Amniotic stem cell (primary cell): Measurements from ENCODE around the gene PNPLA7.
"Not testable (repeated sequence)": the region's sequence is repeated elsewhere in the genome, so short reads cannot be mapped to it uniquely, and the experiment has no call there.

Source experiments
- DNase-seq: peaks from one replicate; lab custom pipeline; 2025; lab: John Stamatoyannopoulos, UW

The PNPLA7 gene

DNA sequence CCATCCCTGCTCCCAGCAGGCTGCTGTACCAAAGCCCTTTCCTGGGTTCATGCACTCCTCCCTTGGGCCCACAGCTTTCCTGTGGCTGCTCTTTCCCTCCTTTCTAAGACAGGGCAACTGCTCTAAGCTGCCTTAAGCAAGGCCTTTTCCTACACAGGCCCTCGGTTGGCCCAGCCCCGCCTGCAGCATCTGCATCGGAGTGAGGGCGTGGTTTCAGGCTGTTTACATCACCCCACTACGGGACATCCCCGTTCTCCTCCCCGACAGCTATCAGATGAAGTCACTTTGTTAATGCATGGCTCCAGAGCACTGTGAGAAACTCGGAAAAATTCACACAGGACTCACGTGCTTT lies 25.1 kb upstream of the PNPLA7 start:
- no peak for DNase-seq

DNA sequence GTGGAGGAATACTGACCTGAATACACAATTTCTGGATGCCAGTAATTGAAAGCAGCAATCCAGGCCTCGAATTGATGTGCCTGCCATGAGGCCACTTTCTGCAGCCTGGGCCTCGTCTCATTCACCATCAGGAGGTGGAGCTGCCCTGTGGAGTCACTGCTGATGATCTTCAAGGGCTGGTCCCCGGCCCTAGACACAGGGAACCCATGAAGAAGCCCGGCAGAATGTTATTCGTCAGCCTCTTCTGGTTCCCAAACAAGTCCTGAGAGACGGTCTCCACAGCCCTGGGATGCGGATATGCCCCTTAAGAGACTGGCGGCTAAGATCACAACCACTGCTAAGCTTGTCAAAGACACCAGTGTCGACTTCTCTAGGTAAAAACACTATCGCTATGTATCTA lies 24.0 kb upstream of the PNPLA7 start:
- DNase-seq: no peak

DNA sequence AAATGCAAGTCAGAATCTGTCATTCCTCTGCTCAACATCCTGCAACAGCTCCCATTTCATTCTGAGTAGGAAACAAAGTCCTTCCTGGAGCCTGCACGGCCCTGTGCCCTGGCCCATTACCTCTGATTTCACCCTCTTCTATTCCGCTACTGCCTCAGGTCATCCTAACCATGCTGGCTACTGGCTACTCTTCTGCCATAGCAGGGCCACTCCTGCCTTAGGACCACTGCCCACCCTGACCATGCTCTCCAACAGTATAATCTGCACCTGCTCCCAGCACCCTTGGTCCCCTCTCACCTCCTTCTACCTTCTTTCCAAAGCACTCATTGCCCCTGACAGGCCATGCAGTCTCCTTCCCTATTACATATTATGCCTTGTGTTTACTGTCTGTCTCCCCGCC lies 20.4 kb upstream of the PNPLA7 start:
- DNase-seq: no peak

DNA sequence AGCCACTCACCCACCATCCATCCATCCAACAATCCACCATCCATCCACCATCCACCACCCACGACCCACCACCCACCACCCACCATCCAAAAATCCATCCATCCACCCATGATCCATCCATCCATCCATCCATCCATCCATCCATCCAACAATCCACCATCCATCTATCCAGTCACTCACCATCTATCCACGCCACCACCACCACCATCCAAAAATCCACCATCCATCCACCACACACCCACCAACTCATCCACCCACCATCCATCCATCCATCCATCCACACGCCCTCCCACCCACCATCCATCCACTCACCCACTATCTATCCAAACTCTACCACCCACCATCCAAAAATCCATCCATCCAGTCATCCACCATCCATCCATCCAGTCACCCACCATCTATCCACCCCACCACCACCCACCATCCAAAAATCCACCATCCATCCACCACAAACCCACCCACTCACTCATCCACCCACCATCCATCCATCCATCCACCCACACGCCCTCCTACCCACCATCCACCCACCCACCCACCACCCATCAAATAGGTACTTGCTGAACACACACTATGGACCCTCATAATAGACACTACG lies 19.5 kb upstream of the PNPLA7 start:
- no peak for DNase-seq

DNA sequence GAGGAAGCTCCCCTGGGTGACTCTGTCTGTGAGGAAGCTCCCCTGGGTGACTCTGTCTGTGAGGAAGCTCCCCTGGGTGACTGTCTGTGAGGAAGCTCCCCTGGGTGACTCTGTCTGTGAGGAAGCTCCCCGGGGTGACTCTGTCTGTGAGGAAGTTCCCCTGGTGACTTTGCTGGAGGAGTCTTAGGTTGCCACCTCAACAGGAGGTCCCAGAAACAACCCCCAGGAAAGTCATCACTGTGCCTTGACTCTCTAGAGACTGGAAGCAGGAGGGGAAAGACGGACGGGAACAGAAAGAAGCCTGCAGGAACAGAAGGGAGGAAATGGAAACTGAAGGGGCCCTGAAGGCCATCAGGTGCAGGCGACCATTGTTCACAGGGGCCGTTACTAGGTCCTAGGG lies 18.2 kb upstream of the PNPLA7 start:
- not testable (repeated sequence) for DNase-seq

DNA sequence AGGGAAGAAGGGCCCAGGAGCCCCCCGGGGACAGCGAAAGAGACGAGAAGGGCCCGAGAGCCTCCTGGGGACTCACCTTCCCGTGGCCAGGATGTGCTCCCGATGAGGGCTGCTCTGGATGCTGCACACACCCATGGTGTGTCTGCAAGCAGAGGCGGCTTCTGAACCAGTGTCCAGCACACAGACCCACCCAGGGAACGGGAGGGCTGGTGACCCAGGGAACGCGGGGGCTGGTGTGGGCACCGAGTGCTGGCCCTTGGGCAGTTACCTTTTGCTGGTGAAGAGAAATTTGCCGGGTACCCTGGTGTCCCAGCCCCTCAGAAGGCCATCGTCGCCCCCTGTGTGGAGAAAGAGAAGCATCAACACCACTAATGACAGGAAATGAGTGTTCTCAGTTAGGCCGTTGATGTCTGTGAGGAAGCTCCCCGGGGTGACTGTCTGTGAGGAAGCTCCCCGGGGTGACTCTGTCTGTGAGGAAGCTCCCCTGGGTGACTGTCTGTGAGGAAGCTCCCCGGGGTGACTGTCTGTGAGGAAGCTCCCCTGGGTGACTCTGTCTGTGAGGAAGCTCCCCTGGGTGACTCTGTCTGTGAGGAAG lies 14.7 kb upstream of the PNPLA7 start:
- DNase-seq: no peak

DNA sequence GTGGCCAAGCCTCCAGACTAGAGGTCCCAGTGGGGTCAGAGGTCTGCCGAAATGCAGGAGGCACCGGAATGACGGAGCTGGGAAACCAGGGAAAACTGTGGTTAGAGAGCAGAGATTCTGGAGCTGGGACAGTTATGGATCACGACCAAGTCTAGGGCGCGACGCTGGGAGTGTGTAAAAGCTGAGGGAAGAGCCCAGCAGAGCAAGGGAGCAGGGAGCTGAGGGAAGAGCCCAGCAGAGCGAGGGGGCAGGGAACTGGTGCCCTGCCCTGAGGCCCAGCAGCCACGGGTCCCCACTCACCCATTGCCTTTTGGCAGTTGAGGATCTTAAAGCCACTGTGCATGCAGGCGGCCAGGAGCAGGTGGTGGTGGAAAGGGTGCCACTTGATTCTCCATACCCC lies 13.9 kb upstream of the PNPLA7 start:
- DNase-seq: no peak

DNA sequence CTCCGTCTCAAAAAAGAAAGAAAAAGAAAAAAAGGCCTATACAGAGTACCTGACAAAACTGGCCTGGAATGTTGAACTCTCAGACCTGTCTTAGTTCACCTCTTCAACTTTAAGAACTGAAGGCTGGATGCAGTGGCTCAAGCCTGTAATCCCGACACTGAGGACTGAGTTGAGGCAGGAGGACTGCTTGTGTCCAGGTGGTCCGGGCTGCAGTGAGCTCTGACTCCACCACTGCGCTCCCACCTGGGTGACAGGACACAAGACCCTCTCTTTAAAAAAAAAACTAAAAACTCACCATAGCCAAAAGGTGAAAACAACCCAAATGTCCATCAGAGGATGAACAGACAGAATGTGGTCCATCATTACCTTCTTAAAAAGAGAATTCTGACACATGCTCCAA lies 7.9 kb upstream of the PNPLA7 start:
- no peak for DNase-seq

DNA sequence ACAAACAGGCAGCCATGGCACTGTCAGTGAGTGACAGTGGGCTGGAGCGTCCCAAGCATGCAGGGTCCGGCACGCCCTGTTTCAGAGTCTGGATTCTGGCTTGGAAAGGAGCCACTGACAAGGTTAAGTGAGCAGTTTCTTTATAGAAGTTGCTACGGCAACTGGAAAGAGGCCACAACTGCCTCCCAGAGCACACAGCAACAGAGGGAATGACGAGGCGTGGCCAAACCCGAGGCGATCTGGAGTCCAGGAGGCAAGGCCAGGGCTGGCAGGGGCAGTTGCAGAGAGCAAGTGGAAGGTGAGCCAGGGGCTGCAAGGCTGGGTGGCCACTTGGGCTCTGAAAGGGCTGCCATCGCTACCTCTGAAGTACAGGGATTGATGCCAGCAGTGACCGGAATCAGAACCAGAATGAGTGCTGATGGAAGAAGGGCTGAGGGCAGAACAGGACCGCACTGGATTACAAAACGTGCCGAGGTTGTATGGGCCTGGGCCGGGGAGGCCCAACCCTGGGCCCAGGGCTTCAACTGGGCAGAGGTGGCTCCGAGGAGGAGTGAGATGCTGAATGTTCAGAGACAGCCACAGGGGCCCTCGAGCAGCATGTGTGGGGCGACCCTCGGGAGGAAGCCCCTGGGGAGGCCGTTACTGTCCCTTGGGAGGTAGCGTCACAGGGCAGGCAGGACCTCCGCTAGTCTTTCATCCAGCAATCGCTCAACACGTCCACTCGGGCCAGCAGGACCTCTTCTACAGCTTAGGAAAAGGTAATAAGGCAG lies 6.1 kb upstream of the PNPLA7 start:
- DNase-seq: no peak

DNA sequence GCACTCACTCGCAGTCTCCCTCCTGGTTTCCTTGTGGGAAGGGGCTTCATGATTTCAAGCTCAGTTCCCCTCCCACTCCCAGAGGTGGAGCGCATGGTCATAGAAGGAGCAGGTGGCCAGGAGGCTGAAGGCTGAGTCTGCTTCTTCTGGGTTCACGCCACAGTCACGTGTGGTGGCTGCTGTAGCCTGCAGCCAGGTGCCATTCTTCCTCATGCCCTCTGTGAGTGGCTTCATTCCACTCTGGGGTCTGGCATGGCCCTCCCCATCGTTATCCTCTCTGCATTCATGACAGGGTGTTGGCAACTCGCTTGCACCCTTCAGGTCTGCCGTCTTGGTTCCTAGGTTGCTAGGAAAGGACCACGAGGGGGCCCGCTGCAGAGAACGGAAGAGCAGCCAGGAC lies 5.0 kb upstream of the PNPLA7 start:
- DNase-seq: no peak

DNA sequence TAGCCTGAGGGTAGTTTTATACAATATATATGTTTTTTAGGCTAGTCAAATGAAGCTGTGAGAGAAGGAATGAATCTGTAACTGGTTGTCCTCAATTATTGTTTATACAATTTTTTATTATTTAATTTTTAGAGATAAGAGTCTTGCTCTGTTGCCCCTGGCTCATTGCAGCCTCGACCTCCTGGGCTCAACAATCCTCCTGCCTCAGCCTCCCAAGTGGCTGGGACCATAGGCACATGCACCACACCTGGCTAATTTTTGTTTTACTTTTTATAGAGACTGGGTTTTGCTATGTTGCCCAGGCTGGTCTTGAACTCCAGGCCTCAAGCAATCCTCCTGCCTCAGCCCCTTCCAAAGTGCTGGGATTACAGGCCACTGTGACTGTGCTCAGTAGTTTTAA lies 4.1 kb upstream of the PNPLA7 start:
- no peak for DNase-seq

DNA sequence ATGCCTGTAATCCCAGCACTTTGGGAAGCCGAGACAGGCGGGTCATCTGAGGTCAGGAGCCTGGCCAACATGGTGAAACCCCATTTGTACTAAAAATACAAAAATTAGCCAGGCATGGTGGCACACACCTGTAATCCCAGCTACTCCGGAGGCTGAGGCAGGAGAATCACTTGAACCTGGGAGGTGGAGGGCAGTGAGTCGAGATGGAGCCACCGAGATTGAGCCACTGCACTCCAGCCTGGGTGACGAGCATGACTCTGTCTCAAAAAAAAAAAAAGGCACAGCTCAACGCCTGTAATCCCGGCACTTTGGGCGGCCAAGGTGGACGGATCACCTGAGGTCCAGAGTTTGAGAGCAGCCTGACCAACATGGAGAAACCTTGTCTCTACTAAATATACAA lies 3.5 kb upstream of the PNPLA7 start:
- DNase-seq: not testable (repeated sequence)

DNA sequence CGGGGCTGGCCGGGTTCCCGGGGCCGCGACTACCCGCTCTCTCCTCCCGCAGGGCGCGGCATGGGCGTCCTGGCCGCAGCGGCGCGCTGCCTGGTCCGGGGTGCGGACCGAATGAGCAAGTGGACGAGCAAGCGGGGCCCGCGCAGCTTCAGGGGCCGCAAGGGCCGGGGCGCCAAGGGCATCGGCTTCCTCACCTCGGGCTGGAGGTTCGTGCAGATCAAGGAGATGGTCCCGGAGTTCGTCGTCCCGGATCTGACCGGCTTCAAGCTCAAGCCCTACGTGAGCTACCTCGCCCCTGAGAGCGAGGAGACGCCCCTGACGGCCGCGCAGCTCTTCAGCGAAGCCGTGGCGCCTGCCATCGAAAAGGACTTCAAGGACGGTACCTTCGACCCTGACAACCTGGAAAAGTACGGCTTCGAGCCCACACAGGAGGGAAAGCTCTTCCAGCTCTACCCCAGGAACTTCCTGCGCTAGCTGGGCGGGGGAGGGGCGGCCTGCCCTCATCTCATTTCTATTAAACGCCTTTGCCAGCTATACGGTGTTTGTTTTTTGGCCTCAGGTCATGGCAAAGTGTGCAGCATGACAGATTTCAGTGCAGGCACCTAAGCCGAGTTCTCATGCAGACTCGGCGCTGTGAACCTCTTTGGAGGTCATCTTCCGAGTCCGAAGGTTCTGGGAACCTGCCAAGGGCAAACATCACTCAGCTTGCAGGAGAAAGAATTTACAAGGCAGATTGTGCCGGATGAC lies 2.0 kb upstream of the PNPLA7 start:
- no peak for DNase-seq

DNA sequence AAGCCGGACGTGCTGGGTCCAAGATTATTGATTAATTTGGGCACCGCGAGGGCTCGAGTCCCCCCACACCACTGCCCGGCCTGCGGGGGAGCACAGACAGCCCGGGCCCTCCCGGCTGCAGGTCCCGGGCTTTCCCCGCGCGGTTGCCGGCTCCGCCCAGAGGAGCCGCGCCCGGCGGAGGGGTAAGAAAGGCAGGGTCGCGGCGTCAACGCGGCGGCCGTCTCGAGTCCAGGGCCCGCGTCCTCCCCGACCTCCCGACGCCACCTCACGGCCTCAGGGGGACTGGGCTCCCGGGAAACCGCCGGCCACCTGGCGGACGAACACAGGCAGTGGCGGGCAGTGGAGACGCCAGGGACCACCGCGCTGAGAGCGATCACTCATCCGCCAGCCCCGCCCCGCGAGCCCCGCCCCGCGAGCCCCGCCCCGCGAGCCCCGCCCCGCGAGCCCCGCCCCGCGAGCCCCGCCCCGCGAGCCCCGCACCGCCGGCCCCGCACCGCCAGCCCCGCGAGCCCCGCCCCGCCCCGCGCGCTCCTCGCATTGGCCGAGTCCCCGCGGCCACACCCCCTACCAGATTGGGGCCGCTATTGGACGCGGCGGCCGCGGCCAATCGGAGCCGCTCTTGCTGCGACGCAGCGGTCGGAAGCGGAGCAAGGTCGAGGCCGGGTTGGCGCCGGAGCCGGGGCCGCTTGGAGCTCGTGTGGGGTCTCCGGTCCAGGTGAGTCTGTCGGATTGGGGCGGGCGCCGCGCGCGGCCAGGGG lies 1.2 kb upstream of the PNPLA7 start, which contains the start of gene MRPL41:
MRPL41 (plus strand) TSS at position 616 of the 758 bp plus-strand sequence. CDS start 203 bp downstream, outside the sequence.
- peak; percentile 57 for DNase-seq

DNA sequence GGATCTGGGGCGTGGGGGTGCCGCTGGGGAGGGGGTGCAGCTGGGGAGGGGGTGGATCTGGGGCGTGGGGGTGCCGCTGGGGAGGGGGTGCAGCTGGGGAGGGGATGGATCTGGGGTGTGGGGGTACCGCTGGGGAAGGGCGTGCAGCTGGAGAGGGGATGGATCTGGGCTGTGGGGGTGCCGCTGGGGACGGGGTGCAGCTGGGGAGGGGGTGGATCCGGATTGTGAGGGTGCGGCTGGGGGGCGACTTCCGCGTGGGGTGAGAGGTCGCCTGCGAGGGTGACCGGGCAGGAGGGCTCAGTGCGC lies 709 bp upstream of the PNPLA7 start:
- DNase-seq: not testable (repeated sequence)

DNA sequence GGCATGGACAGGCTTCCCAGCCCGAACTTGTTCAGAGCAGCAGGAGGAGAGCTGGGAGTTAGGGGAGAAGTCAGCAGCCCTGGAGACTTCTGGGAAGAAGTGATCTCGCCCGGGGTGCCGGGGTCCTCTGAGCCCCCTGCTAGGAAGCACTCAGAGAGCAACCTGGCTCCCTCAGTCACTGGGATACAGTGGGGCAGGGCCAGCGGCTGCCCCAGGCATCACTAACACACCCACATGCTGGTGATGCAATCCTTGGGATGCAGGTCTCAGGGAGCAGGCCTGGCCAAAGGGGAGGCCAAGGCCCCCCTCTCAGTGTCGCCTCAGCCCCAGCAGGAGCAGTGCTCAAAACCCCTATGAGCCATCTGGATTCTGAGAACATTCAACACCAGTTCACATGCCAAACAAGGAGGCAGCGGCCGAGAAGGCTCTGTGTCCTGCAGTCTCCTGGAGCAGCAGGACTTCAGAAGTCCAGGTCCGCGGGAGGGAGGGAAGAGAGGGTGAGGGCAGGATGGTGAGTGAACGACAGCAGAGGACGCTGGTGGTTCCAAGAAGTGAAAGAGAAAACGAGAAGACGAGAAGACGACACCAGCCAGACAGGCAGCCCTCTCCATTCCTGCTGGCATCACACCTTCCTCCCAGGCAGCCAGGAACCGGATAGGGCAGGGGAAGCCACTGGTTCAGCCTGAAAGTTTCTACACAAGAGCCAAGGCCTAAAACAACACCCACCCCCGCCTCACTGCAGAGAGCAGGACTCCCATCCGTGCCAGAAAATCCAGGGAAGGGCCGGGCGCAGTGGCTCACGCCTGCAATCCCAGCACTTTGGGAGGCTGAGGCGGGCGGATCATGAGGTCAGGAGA lies 2.3 kb downstream of the PNPLA7 start:
- no peak for DNase-seq

DNA sequence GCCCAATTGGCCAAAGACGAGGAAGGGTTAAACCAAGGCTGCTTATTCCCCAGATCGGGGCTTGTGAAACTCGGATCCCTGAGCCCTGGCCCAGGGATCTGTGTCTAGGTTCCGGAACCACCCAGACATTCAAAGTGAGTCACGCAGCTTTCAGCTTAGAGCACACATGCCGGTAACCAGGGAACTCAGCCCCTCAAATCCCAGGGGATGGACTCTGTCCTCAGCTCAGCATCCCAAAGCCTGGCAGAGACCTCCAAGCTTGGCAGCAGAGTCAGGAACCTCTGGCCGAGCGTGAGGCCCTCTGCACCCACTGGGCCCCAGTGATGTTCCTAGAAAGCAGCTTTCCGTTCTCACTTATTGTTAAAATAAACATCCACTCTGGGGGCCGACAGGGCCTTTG lies 5.1 kb downstream of the PNPLA7 start:
- no peak for DNase-seq

DNA sequence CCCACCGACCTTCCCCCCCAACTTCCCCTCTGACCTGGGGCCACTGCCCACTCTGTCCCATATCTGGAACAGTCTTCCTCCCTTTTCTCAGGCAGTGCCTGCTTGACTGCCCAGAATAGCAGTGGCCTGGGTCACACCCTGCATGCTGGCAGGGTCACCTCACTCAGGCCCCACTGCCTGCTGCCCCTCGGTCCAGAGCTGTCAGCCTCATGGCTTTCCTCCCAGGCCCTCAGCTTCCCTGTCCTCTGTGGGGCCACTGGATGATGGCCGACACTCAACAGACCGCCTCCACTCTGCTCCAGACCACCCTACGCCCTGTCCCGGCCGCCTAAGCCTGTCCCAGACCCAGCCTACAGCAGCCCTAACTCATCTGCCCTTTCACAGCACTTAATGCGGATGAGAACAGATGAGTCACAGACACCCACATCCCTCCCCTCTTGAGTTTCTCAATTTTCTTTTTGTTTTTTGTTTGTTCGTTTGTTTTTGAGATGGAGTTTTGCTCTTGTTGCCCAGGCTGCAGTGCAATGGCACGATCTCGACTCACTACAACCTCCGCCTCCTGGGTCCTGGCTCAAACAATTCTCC lies 5.9 kb downstream of the PNPLA7 start:
- DNase-seq: no peak

DNA sequence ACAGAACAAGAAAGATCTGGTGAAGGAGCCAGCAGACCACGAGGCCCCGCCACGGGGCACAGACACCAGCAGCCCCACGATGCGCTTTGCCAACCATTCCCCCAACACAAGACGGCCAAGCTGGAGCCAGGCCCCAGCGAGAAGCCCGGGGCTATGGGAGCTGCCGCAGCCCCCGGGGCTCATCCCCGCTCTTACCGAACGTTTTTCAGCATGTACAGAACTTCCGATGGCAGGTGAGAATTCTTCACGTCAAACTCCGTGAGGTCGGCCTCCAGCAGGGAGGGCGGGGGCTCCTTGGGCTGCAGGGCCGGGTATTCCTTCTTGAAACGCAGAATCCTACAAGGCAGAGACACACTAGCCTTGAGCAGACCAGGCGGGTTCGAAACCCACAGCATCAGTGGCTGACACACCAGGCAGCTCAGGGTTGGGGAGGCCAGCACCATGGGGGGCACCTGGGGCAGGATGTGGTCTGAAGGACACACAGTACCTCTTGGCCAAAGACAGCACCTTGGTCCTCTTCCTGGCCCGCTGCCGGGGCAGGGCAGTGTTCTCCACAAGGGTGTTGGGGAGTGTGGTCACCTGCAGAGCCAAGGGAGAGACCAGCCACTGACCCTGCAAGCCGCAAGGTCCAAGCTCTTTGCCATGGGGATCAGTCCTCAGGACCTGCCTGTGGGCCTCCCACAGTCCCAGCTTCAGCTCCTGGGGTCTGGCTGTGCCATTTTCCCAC lies 6.8 kb downstream of the PNPLA7 start:
- DNase-seq: no peak

DNA sequence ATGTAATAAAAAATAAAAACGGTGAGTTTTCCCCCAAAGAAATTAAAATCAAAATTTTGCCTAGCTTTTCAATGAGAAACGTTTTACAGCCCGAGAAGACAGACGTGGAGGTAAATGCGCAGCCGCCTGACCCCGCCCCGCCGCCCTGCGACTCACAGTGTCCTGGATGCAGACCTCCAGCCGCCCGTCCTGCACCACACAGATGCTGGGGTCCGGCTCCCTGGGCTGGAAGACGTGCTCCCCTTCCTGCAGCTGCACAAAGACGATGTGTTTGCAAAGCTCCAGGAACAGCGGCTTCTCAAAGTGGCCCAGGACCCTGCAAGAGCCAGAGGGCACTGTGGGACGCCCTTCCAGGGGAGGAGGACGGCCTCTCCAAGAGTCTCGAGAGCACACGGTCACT lies 7.7 kb downstream of the PNPLA7 start:
- no peak for DNase-seq
